Neural cell (in vitro differentiated cells): ENCODE data around the gene ACTN1. TPM values are rescaled to one million over a fixed set of nuclear protein-coding genes. Genes with fewer than 3 reads are reported as not detected.

Experiments
- H2AFZ ChIP-seq: fragments of 200-600, 300-800 bp; sonication (generic), shearing (Covaris generic); 2 replicates; pipeline ENCODE4 v1.6.0; 2014; ENCODE audit warnings: low read depth, mild to moderate bottlenecking, antibody characterized with exemption, low read length, moderate library complexity
- H3F3A ChIP-seq: fragments of 200-600 bp; shearing (Covaris generic); 2 replicates; pipeline ENCODE4 v1.6.1; 2016; ENCODE audit warnings: mild to moderate bottlenecking, moderate library complexity, mixed read lengths, antibody characterized with exemption, low read length; ENCODE audit not compliant: insufficient read depth, poor library complexity, severe bottlenecking
- H3K27ac ChIP-seq: fragments of 200-600, 300-800 bp; sonication (generic), shearing (Covaris generic); 2 replicates; pipeline ENCODE4 v1.5.1; 2014; ENCODE audit warnings: mild to moderate bottlenecking, low read length, moderate library complexity
- H3K27me3 ChIP-seq: fragments of 300-800, 200-600 bp; sonication (generic), shearing (Covaris generic); 2 replicates; pipeline ENCODE4 v1.6.0; 2014; ENCODE audit warnings: mild to moderate bottlenecking, low read depth, low read length, moderate library complexity; ENCODE audit not compliant: insufficient read depth
- H3K36me3 ChIP-seq: fragments of 300-800, 200-600 bp; sonication (generic), shearing (Covaris generic); 2 replicates; pipeline ENCODE4 v1.5.1; 2014; ENCODE audit warnings: mild to moderate bottlenecking, antibody characterized with exemption, low read length, moderate library complexity; ENCODE audit not compliant: insufficient read depth
- H3K4me2 ChIP-seq: fragments of 300-800, 200-600 bp; sonication (generic), shearing (Covaris generic); 2 replicates; pipeline ENCODE4 v1.6.0; 2014; ENCODE audit warnings: mild to moderate bottlenecking, low read length
- H3K4me3 ChIP-seq: fragments of 300-800, 200-600 bp; sonication (generic), shearing (Covaris generic); 2 replicates; pipeline ENCODE4 v1.5.1; 2014; ENCODE audit warnings: mild to moderate bottlenecking, low read length, moderate library complexity
- H3K79me2 ChIP-seq: fragments of 200-600 bp; shearing (Covaris generic); replicated peaks from 2 replicates; pipeline ENCODE4 v1.6.0; 2014; ENCODE audit warnings: mild to moderate bottlenecking, low read length, moderate library complexity; ENCODE audit not compliant: insufficient read depth
- H3K9ac ChIP-seq: fragments of 300-800, 200-600 bp; sonication (generic), shearing (Covaris generic); 2 replicates; pipeline ENCODE4 v1.6.1; 2016; ENCODE audit warnings: mild to moderate bottlenecking, low read length, mixed read lengths
- H3K9me2 ChIP-seq: fragments of 200-600 bp; shearing (Covaris generic); 2 replicates; pipeline ENCODE4 v1.6.1; 2016; ENCODE audit warnings: mild to moderate bottlenecking, low read length, mixed read lengths; ENCODE audit not compliant: insufficient read depth
- H3K9me3 ChIP-seq: fragments of 200-600, 300-800 bp; sonication (generic), shearing (Covaris generic); 2 replicates; pipeline ENCODE4 v1.6.1; 2016; ENCODE audit warnings: mild to moderate bottlenecking, mixed run types, low read length, moderate library complexity, mixed read lengths
- H4K20me1 ChIP-seq: fragments of 200-600 bp; shearing (Covaris generic); 2 replicates; pipeline ENCODE4 v1.6.1; 2016; ENCODE audit warnings: mild to moderate bottlenecking, mixed run types; ENCODE audit not compliant: insufficient read depth
- EP300 ChIP-seq: fragments of 450-650 bp; conservative IDR thresholded peaks from 2 replicates; pipeline ENCODE4 v1.6.1; 2014; ENCODE audit warnings: antibody characterized with exemption, mild to moderate bottlenecking, moderate library complexity; ENCODE audit not compliant: poor library complexity, severe bottlenecking
- EZH2 ChIP-seq: fragments of 200-600, 300-800 bp; shearing (Covaris generic), sonication (generic); IDR thresholded peaks from 2 replicates; pipeline ENCODE4 v1.6.1; 2014; ENCODE audit warnings: antibody characterized with exemption, low read length, borderline replicate concordance, mild to moderate bottlenecking; ENCODE audit not compliant: insufficient read depth, poor library complexity, severe bottlenecking
- MXI1 ChIP-seq: fragments of 450-650 bp; conservative IDR thresholded peaks from 2 replicates; pipeline ENCODE4 v1.6.1; 2014; ENCODE audit warnings: antibody characterized with exemption, mild to moderate bottlenecking; ENCODE audit not compliant: poor library complexity, severe bottlenecking
- POLR2AphosphoS5 ChIP-seq: IDR thresholded peaks from 2 replicates; pipeline ENCODE4 v1.6.1; 2012
- RAD21 ChIP-seq: fragments of 450-650 bp; conservative IDR thresholded peaks from 2 replicates; pipeline ENCODE4 v1.6.1; 2014; ENCODE audit warnings: antibody characterized with exemption, mild to moderate bottlenecking, moderate library complexity
- SMC3 ChIP-seq: fragments of 450-650 bp; conservative IDR thresholded peaks from 2 replicates; pipeline ENCODE4 v1.6.1; 2014; ENCODE audit warnings: antibody characterized with exemption, mild to moderate bottlenecking, moderate library complexity; ENCODE audit not compliant: poor library complexity
- TAF1 ChIP-seq: IDR thresholded peaks from 2 replicates; pipeline ENCODE4 v1.6.1; 2012; ENCODE audit warnings: low read depth
- polyA plus RNA-seq: library from polyadenylated mRNA; depleted of rRNA; stranded (reverse); fragments of >200 nt; gene quantifications from 2 replicates; pipeline ENCODE4 v1.2.3, GENCODE V29; 2014
- TF ChIP-seq, protein P1 (sequence below): fragments of 450-650 bp; IDR thresholded peaks from 2 replicates; pipeline ENCODE4 v1.5.1; 2014; ENCODE audit warnings: antibody characterized with exemption, mild to moderate bottlenecking, moderate library complexity; ENCODE audit not compliant: poor library complexity, severe bottlenecking
- TF ChIP-seq, protein P2 (sequence below): IDR thresholded peaks from 2 replicates; pipeline ENCODE4 v1.6.1; 2012; ENCODE audit warnings: borderline replicate concordance

The ACTN1 gene
- polyA plus RNA-seq, 1 donor from 2014 or later: 10.8 TPM

DNA sequence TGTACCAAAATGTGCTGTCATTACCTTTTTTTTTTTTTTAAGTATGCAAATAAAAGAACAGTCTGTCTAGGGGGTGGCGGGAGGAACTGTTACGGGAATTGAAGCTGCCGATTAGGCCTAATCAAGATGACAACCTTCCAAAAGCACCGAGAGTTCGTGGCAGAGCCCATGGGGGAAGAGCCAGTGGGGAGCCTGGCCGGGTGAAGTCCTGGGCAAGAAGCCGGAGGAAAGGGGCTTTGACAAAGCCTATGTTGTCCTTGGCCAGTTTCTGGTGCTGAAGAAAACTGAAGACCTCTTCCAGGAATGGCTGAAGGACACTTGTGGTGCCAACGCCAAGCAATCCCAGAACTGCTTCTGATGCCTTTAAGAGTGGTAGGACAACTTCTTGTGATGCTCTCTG lies 42.6 kb downstream of the ACTN1 start:
- H3K36me3 ChIP-seq: no peaks in the 10 kb centered on the region
- no peaks in the 10 kb centered on the region for H3K9me2 ChIP-seq
- H2AFZ ChIP-seq: no peak overlapping the region
- no peak overlapping the region for H3K4me2 ChIP-seq
- no peaks in the 10 kb centered on the region for H3K27me3 ChIP-seq
- no peaks in the 10 kb centered on the region for H4K20me1 ChIP-seq
- TF ChIP-seq SMC3: no peak
- no peak for TF ChIP-seq RAD21
- no peak for TF ChIP-seq MXI1
- TF ChIP-seq TAF1: no peak
- TF ChIP-seq, protein P1, sequence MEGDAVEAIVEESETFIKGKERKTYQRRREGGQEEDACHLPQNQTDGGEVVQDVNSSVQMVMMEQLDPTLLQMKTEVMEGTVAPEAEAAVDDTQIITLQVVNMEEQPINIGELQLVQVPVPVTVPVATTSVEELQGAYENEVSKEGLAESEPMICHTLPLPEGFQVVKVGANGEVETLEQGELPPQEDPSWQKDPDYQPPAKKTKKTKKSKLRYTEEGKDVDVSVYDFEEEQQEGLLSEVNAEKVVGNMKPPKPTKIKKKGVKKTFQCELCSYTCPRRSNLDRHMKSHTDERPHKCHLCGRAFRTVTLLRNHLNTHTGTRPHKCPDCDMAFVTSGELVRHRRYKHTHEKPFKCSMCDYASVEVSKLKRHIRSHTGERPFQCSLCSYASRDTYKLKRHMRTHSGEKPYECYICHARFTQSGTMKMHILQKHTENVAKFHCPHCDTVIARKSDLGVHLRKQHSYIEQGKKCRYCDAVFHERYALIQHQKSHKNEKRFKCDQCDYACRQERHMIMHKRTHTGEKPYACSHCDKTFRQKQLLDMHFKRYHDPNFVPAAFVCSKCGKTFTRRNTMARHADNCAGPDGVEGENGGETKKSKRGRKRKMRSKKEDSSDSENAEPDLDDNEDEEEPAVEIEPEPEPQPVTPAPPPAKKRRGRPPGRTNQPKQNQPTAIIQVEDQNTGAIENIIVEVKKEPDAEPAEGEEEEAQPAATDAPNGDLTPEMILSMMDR: no peak
- TF ChIP-seq EZH2: no peak
- TF ChIP-seq, protein P2, sequence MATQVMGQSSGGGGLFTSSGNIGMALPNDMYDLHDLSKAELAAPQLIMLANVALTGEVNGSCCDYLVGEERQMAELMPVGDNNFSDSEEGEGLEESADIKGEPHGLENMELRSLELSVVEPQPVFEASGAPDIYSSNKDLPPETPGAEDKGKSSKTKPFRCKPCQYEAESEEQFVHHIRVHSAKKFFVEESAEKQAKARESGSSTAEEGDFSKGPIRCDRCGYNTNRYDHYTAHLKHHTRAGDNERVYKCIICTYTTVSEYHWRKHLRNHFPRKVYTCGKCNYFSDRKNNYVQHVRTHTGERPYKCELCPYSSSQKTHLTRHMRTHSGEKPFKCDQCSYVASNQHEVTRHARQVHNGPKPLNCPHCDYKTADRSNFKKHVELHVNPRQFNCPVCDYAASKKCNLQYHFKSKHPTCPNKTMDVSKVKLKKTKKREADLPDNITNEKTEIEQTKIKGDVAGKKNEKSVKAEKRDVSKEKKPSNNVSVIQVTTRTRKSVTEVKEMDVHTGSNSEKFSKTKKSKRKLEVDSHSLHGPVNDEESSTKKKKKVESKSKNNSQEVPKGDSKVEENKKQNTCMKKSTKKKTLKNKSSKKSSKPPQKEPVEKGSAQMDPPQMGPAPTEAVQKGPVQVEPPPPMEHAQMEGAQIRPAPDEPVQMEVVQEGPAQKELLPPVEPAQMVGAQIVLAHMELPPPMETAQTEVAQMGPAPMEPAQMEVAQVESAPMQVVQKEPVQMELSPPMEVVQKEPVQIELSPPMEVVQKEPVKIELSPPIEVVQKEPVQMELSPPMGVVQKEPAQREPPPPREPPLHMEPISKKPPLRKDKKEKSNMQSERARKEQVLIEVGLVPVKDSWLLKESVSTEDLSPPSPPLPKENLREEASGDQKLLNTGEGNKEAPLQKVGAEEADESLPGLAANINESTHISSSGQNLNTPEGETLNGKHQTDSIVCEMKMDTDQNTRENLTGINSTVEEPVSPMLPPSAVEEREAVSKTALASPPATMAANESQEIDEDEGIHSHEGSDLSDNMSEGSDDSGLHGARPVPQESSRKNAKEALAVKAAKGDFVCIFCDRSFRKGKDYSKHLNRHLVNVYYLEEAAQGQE: no peak
- H3K9ac ChIP-seq: no peak overlapping the region
- H3K79me2 ChIP-seq: no peaks in the 10 kb centered on the region
- H3K9me3 ChIP-seq: no peaks in the 10 kb centered on the region
- no peak overlapping the region for H3K4me3 ChIP-seq
- H3K27ac ChIP-seq: no peak overlapping the region
- H3F3A ChIP-seq: no peaks in the 10 kb centered on the region

DNA sequence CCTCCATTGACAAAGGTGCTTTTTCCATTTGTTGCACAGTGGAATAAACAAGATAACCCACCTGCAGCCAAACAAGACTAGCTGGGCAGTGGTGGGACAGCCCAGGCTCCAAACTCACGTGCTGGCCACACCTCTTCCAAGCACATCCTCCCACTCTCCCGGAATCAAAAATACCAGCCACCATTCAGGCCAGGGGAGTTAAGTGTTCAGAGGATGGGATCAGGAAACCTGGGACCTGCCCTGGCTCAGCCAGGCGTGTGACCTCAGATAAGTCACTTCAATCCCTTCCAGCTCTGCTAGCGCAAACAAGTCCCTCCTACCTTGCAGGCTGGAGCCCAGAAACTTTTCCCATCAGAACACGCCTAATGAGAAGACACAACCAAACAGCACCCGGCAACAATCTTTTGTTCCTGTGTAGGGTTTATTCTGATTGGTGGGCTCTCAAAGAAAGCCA lies 43.3 kb downstream of the ACTN1 start:
- no peak for TF ChIP-seq POLR2AphosphoS5
- TF ChIP-seq EP300: no peak
- TF ChIP-seq, protein P1: no peak
- TF ChIP-seq EZH2: no peak
- TF ChIP-seq TAF1: no peak
- TF ChIP-seq MXI1: no peak
- TF ChIP-seq RAD21: no peak
- TF ChIP-seq, protein P2: no peak
- TF ChIP-seq SMC3: no peak
- no peak overlapping the region for H3K4me3 ChIP-seq
- H2AFZ ChIP-seq: no peak overlapping the region
- no peaks in the 10 kb centered on the region for H3F3A ChIP-seq
- H3K27me3 ChIP-seq: no peaks in the 10 kb centered on the region
- no peak overlapping the region for H3K4me2 ChIP-seq
- no peaks in the 10 kb centered on the region for H4K20me1 ChIP-seq
- H3K9ac ChIP-seq: no peak overlapping the region
- no peaks in the 10 kb centered on the region for H3K79me2 ChIP-seq
- no peak overlapping the region for H3K27ac ChIP-seq
- no peaks in the 10 kb centered on the region for H3K36me3 ChIP-seq
- H3K9me2 ChIP-seq: no peaks in the 10 kb centered on the region
- H3K9me3 ChIP-seq: no peaks in the 10 kb centered on the region
